ENCODE results near the gene OLFM4.

OLFM4 gene

DNA sequence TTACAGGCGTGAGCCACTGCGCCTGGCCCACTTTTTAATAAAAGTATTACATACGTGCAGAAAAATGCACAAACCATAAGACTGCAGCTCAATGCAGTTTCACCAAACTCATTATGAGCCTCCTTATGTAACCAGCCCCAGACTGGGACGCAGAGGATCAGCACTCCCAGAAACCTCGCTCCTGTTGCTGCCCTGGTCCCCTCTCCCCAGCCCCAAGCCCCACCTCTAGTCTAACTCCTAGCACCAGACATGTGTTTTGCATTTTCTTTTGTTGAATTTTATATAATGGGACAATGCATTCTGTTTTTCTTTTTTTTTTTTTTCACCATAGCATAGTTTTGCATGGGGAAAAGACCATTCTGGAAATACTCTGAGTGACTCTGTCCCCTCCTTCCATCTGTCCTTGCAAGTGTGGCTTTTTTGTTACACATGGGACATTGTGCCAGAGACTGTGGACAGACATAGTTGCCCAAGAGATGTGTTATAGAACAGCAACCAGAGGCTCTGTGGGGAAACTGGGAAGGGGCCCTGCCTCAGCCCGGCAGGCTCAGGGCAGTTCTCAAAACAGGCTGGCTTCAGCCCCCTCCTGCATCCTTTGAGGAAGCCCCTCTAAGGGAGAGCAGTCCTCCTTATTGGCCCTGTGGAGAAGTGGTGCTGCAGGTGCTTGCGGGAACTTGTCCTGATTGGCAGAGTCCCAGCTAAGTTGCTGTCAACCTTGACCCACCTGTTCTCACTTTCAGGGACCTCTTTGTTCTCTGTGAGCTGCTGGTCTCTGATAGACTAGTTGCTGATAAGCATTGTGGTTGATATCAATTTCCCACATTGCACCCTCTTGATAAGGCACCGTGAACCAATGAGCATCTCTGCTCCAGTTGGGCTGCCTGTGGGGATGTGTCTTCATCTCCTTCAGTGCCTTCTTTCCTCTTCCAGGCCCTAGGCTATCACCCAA, 13.8 kb upstream of the OLFM4 start:
- Histone ChIP-seq H3K79me2 (no peaks in the 10 kb centered on the region), H3K9me3 (ENCODE audit: control insufficient read depth, low read length) (no peaks in the 10 kb centered on the region), H3K27ac (no peak overlapping the region), H2AFZ (no peak overlapping the region), H3K4me1 (no peaks in the 10 kb centered on the region), H3K36me3 (ENCODE audit: control insufficient read depth, insufficient read depth, low read length) (no peaks in the 10 kb centered on the region), H3K9ac (no peak overlapping the region), H3K27me3 (ENCODE audit: control insufficient read depth, insufficient read depth, low read length) (no peaks in the 10 kb centered on the region), H3K4me3 (ENCODE audit: low read depth, low read length) (no peak overlapping the region), H3K4me2 (ENCODE audit: low read length) (no peak overlapping the region)
- TF ChIP-seq, protein P1, sequence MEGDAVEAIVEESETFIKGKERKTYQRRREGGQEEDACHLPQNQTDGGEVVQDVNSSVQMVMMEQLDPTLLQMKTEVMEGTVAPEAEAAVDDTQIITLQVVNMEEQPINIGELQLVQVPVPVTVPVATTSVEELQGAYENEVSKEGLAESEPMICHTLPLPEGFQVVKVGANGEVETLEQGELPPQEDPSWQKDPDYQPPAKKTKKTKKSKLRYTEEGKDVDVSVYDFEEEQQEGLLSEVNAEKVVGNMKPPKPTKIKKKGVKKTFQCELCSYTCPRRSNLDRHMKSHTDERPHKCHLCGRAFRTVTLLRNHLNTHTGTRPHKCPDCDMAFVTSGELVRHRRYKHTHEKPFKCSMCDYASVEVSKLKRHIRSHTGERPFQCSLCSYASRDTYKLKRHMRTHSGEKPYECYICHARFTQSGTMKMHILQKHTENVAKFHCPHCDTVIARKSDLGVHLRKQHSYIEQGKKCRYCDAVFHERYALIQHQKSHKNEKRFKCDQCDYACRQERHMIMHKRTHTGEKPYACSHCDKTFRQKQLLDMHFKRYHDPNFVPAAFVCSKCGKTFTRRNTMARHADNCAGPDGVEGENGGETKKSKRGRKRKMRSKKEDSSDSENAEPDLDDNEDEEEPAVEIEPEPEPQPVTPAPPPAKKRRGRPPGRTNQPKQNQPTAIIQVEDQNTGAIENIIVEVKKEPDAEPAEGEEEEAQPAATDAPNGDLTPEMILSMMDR (IDR thresholded peaks at IDR 0.05) = no peak

GRCh38 chr13:53015971-53016370, 12.6 kb upstream of the OLFM4 start:
- Histone ChIP-seq H3K36me3 (ENCODE audit: control insufficient read depth, insufficient read depth, low read length) (no peaks in the 10 kb centered on the region), H3K4me2 (ENCODE audit: low read length) (no peak overlapping the region), H3K27ac (no peak overlapping the region), H2AFZ (no peak overlapping the region), H3K79me2 (no peaks in the 10 kb centered on the region), H3K4me3 (ENCODE audit: low read depth, low read length) (no peak overlapping the region), H3K27me3 (ENCODE audit: control insufficient read depth, insufficient read depth, low read length) (no peaks in the 10 kb centered on the region), H3K4me1 (no peaks in the 10 kb centered on the region), H3K9ac (no peak overlapping the region), H3K9me3 (ENCODE audit: control insufficient read depth, low read length) (no peaks in the 10 kb centered on the region)
- TF ChIP-seq, protein P1 (IDR thresholded peaks at IDR 0.05) = no peak

- H3K4me2 ChIP-seq (ENCODE audit: low read length) = no peak overlapping the region
- no peak overlapping the region for H3K9ac ChIP-seq
- no peaks in the 10 kb centered on the region for H3K36me3 ChIP-seq (ENCODE audit: control insufficient read depth, insufficient read depth, low read length)
- H3K9me3 ChIP-seq (ENCODE audit: control insufficient read depth, low read length) = no peaks in the 10 kb centered on the region
- H3K79me2 ChIP-seq = no peaks in the 10 kb centered on the region
- no peak overlapping the region for H3K4me3 ChIP-seq (ENCODE audit: low read depth, low read length)
- no peaks in the 10 kb centered on the region for H3K27me3 ChIP-seq (ENCODE audit: control insufficient read depth, insufficient read depth, low read length)
- TF ChIP-seq, protein P1 (IDR thresholded peaks at IDR 0.05) = no peak
- H3K27ac ChIP-seq = no peak overlapping the region
- no peak overlapping the region for H2AFZ ChIP-seq
- no peaks in the 10 kb centered on the region for H3K4me1 ChIP-seq
Observed at GRCh38 chr13:53017433-53017970, 11.1 kb upstream of the OLFM4 start.

GRCh38 chr13:53018690-53019647, 9.6 kb upstream of the OLFM4 start:
- Histone ChIP-seq H2AFZ (no peak overlapping the region), H3K9me3 (ENCODE audit: control insufficient read depth, low read length) (no peaks in the 10 kb centered on the region), H3K9ac (no peak overlapping the region), H3K4me3 (ENCODE audit: low read depth, low read length) (no peak overlapping the region), H3K79me2 (no peaks in the 10 kb centered on the region), H3K4me2 (ENCODE audit: low read length) (no peak overlapping the region), H3K27ac (no peak overlapping the region), H3K36me3 (ENCODE audit: control insufficient read depth, insufficient read depth, low read length) (no peaks in the 10 kb centered on the region), H3K27me3 (ENCODE audit: control insufficient read depth, insufficient read depth, low read length) (no peaks in the 10 kb centered on the region), H3K4me1 (no peaks in the 10 kb centered on the region)
- TF ChIP-seq, protein P1 (IDR thresholded peaks at IDR 0.05) = no peak

Data from parathyroid adenoma (tissue), 2 donors.